ENCODE results near the gene UBB. TPM values are rescaled to one million over a fixed set of nuclear protein-coding genes. Genes with fewer than 3 reads are reported as not detected.

The UBB gene
- total RNA-seq, 1 experiment from 2014 or later: 1,654 TPM

Other genes starting within 250 kb of the UBB start
- 83.8 TPM for gene NCOR1, start 165.6 kb upstream of the UBB start, total RNA-seq (2021; ENCODE audit: unreplicated experiment)
- 14.8 TPM for gene PIGL, start 163.9 kb upstream of the UBB start, total RNA-seq (2021; ENCODE audit: unreplicated experiment)
- 64.6 TPM for gene CENPV, start 27.6 kb upstream of the UBB start, total RNA-seq (2021; ENCODE audit: unreplicated experiment)
- gene TRPV2, start 34.5 kb downstream of the UBB start, total RNA-seq (2021; ENCODE audit: unreplicated experiment): 34.9 TPM
- 1.2 TPM for gene LRRC75A, start 111.1 kb downstream of the UBB start, total RNA-seq (2021; ENCODE audit: unreplicated experiment)
- 12.3 TPM for gene ZNF287, start 188.1 kb downstream of the UBB start, total RNA-seq (2021; ENCODE audit: unreplicated experiment)

All from Panc1 (cell line).